ENCODE data around the gene MZB1. TPM values are rescaled to one million over a fixed set of nuclear protein-coding genes. Genes with fewer than 3 reads are reported as not detected.

The MZB1 gene
- total and polyA plus RNA-seq, 2 of the 13 experiments (the other 11 are each of a cell fraction or from before 2014, with no cell fraction given): 0.31 to 0.40 TPM

- TF ChIP-seq CREBL2 (CRISPR knock-in tag; IDR thresholded peaks at IDR 0.05; ENCODE audit: borderline replicate concordance) (no peak), DNMT3B (CRISPR knock-in tag; conservative IDR thresholded peaks at IDR 0.05) (no peak), ZNF383 (CRISPR knock-in tag; IDR thresholded peaks at IDR 0.05; ENCODE audit: borderline replicate concordance) (no peak), HCFC1 (IDR thresholded peaks at IDR 0.05; ENCODE audit: low read depth, low read length) (no peak), HMGXB4 (CRISPR knock-in tag; IDR thresholded peaks at IDR 0.05; ENCODE audit: borderline replicate concordance in 1 of 2, low read depth in 1 of 2) (no peak; a peak in 1 of 4 replicates), YEATS2 (CRISPR knock-in tag; IDR thresholded peaks at IDR 0.05; ENCODE audit: borderline replicate concordance) (no peak), FOSL1 (CRISPR knock-in tag; IDR thresholded peaks at IDR 0.05; ENCODE audit: borderline replicate concordance) (no peak), MAFK (conservative IDR thresholded peaks at IDR 0.05 in 1 of 2, IDR thresholded peaks at IDR 0.05 in 1 of 2; ENCODE audit: low read length in 2 of 2) (no peak), KLF12 (CRISPR knock-in tag; IDR thresholded peaks at IDR 0.05; ENCODE audit: borderline replicate concordance) (no peak), REL (CRISPR knock-in tag; conservative IDR thresholded peaks at IDR 0.05) (no peak), ZSCAN30 (CRISPR knock-in tag; IDR thresholded peaks at IDR 0.05) (no peak), ZNF460 (CRISPR knock-in tag; IDR thresholded peaks at IDR 0.05; ENCODE audit: borderline replicate concordance) (no peak), ZNF205 (CRISPR knock-in tag; IDR thresholded peaks at IDR 0.05) (no peak), TAF15 (IDR thresholded peaks at IDR 0.05; ENCODE audit: low read depth, low read length, poor library complexity, severe bottlenecking) (no peak), ZNF543 (CRISPR knock-in tag; IDR thresholded peaks at IDR 0.05) (no peak), YEATS4 (CRISPR knock-in tag; IDR thresholded peaks at IDR 0.05; ENCODE audit: borderline replicate concordance) (no peak), FLYWCH1 (CRISPR knock-in tag; IDR thresholded peaks at IDR 0.05) (no peak), DBP (CRISPR knock-in tag; IDR thresholded peaks at IDR 0.05; ENCODE audit: not compliant biosample characterization) (no peak), MAF1 (CRISPR knock-in tag; IDR thresholded peaks at IDR 0.05; ENCODE audit: borderline replicate concordance) (no peak), NFKBIZ (CRISPR knock-in tag; IDR thresholded peaks at IDR 0.05) (0 out of 2 replicates have a peak, but pooled peaks have one; percentile 35), HNRNPUL1 (IDR thresholded peaks at IDR 0.05; ENCODE audit: low read depth, low read length) (no peak), PHF8 (CRISPR knock-in tag; IDR thresholded peaks at IDR 0.05) (no peak), MIXL1 (CRISPR knock-in tag; IDR thresholded peaks at IDR 0.05) (no peak), ZBED4 (CRISPR knock-in tag; IDR thresholded peaks at IDR 0.05; ENCODE audit: borderline replicate concordance) (no peak)
Measured at GRCh38 chr5:139388198-139388821, 1.4 kb downstream of the MZB1 start (continued).
